Kasumi-1 (cell line): ENCODE measurements around the gene ERFL.

Experiments
- DNase-seq, 2 experiments: peaks; one replicate each; lab custom pipeline; 2025; lab: John Stamatoyannopoulos, UW

The ERFL gene

DNA sequence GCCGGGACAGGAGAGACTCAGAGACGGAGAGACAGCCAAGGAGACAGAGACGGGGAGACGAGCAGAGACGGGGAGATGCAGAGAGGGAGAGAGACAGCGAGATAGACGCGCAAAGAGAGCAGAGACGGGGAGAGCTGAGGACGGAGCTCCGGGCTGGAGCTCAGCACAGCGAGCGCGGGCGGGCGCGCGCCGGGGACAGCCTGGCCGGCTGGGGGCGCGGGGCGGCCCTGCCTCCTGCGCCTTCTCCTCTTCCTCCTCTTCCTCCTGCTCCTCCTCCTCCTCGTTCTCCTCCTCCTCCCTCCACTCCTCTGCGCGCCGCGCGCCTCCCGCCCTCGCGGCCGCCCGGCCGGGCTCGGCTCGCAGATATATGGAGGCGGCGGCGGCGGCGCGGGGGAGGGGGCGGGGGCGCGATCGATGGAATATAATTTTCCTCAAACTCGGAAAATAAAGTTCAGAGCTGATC lies at the start of gene ERFL:
Gene ERFL, minus strand, starts transcription at position 229 of the 463 bp plus-strand sequence. CDS start 15,530 bp downstream, outside the sequence.
- peak; percentile 42 to 53 for DNase-seq

DNA sequence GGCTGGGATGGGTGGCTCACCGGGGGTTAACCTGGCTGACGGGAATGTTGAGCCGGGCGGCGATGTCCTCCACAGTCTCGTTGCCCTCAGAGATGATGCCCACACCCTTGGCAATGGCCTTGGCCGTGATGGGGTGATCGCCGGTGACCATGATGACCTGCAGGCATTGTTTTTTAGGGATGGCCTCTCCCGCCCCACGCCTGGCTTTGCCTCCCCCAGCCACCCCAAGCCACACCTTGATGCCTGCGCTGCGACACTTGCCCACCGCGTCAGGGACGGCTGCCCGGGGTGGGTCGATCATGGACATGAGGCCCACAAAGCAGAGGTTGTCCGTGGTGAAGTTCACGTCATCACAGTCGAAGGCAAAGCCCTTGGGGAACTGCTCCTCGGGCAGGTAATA lies 49.7 kb upstream of the ERFL start:
- DNase-seq: no peak

DNA sequence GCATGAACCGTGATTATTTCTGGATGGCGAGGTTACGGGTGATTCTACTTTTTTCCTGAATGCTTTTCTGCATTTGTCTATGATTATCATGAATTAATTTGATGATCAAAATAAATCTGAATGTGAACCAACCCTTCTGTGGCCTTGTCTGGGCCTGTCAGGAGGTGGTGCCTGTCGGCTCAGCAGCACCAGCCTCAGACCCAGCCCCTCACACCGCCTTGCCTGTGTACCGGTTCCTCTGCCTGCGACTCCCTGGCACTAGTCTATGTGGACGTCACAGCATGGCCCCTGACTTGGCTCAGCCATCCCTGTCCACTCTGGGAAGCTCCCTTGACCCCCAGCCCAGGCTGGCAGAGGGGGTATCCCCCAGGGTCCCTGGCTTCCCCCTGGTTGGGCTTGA lies 46.4 kb upstream of the ERFL start:
- no peak for DNase-seq

DNA sequence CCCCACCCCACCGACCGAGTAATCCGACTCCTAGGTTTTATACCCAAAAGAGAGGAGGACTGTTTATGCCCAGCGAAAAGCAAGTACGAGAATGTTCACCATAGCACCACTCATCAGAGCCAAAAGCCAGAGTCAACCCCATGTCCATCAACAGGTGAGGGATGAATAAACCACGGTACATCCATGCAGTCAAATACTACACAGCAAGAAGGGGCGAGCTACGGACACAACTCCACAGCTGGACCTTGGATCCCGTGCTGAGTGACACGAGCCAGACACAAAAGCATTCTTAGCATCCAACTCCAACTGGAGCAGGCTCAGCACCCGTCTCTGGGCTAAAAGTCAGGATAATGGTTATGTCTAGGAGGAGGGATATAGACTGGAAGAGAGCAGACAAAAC lies 43.1 kb upstream of the ERFL start:
- DNase-seq: no peak

DNA sequence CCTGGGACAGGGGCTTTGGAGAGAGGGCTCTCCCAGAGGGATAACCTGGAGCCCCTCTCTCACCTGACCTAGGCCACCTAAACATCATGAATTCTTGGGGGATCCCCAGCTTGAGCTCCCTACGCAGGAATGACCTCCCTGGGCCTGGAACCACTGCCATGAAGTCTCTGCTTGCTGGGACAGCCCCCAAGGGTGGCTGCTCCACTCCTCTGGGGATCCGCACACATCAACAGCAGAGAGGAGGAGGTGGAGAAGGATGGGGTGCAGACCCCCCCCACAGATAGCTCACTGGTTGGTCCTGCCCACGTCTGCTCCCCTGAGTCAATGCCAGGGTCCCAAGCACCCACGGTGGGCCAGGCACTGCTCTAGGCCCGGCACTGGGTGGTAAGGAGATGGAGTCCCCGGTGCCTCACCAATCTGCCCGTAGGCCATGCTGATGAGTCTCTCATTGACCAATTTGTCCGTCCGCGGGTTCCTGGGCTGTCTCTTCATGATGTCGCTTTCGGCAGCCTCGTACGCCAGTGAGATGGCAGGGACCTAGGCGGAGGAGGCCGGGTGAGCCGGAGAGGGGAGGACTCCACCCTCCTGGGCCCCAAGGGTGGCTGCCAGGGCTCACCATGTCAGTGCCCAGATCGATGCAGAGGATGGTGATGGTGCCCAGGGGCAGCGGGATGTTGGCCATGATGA lies 41.7 kb upstream of the ERFL start:
- no peak for DNase-seq

DNA sequence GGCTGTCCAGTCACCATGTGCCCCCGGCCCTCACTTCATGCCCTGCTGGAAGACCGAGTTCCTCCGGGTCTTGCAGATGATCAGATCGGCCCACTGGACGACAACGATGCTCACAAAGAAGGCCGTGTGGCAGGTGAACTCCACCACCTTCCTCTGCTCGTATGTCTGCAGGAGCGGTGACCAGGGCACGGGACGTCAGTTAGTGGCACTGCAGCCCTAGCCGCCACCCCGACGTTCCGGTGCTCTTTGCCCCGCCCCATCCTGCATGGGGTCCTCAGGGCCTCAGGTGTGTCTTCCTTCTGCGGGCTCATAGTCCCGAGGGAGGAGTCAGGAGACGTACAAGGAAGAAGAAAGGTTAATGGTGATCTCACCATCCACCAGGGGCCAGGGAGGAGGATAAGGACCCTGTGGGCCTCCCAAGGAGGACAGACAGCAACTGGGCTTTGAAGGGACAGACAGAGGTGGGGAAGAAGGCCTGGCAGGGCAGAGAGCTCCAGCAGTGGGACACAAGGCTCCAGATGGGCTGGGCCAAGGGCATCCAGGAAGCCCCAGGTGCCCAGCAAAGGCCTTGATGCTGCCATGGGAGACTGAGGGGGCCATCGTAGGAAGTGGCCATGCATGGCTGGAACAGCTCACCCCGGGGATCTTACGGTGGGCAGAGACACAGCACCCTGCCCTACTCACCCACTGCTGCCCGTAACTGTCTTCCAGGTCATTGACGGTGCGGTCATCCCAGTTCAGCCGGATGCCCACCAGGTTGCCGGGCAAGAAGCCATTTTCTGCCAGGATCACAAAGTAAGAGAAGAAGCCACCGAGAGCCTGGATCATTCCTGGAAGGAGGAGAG lies 40.7 kb upstream of the ERFL start:
- no peak for DNase-seq

GRCh38 chr19:41967054-41967783 lies 39.0 kb upstream of the ERFL start:
- no peak for DNase-seq

GRCh38 chr19:41965106-41965505 lies 36.9 kb upstream of the ERFL start:
- no peak for DNase-seq

DNA sequence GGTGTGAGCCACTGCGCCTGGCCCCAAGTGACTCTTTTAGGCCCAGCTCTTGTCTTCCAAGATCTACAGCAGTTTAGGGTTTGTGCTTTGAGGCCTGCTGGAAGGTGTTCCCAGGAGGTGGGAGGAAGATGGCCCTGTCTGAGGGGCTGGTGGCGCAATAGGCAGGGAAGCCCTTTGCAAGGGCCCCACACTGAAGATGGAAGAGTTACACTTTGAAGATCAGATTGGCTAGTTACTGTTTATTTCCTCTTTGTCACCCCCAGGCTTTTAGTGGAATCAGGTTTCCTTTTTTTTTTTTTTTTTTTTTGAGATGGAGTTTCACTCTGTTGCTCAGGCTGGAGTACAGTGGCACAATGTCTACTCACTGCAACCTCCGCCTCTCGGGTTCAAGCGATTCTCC lies 32.7 kb upstream of the ERFL start:
- peak; percentile 20 to 40 for DNase-seq

DNA sequence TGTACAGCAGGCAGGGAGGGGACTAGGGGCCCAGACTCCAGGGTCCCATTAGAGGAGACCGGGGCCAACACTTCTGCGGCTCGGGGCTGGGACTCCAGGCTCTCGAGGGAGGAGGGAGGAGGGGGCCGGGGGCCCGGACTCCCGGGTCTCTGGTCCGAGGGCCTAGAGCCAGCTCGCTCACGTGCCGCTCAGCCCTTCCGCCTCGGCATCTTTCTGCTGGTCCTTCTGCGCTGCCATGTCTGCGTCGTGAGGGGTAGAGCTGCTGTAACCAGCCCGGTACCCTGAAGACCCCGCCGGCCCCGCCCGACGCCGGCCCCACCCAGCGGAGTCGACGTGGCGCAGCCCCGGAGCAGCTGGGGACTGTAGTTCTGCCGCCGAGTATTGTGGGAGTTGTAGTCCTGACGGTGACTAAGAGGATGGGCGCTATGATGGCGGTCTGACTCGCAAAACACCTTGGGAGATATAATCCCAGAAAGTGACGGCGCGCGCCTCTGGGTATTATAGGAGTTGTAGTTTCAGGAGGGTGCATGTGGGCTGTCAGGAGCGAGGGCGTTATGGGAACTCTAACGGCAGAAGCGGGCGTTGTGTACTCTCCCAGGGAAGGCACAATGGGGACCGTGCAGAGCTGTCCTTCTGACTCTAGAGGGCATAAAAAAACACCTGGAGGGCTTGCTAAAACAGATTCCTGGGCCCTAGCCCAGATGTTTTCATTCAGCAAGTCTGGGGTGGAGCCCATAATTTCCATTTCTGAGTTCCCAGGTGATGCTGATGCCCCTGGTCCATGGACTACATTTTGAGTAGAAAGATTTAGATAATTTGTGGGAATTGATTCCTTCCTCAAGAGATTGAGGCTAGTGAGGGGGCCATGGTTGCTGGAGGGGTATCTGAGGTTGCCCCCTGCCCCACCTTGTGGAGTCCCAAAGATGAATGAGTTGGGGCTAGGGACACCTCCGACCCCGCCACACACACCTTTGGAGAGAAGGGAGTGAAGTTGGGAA lies 31.1 kb upstream of the ERFL start, which contains the start of gene RABAC1:
Gene RABAC1, minus strand, starts transcription at position 266 of the 998 bp plus-strand sequence. Its CDS starts 29 bp downstream, at position 237.
- DNase-seq: peak; percentile 96 to 98

- peak; percentile 12 to 43 for DNase-seq
Measured at GRCh38 chr19:41958367-41959055, 30.3 kb upstream of the ERFL start.

- DNase-seq: peak; percentile 67 to 71
Measured at GRCh38 chr19:41957838-41958366, 29.7 kb upstream of the ERFL start.

GRCh38 chr19:41957161-41957837 lies 29.1 kb upstream of the ERFL start:
- DNase-seq: no peak

DNA sequence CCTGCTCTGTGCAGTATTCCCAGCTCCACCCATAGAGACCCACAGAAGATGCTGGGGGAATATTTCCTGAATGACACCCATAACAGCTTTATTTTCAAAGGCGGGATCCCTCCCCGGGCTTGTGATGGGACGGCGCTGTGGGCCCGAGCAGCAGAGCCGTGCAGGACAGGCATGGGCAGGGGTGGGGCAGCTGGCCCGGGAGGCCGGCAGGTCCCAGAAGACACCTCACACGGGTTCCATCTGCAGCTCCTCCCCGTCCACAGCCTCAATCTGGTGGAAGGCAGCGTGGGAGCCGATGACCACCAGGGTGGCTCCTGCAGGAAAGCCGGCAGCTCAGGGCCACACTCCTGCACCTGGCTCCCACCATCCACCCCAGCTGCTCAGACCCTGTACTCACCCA lies 28.4 kb upstream of the ERFL start:
- DNase-seq: no peak

- no peak for DNase-seq
Measured at GRCh38 chr19:41955521-41955920, 27.3 kb upstream of the ERFL start.

DNA sequence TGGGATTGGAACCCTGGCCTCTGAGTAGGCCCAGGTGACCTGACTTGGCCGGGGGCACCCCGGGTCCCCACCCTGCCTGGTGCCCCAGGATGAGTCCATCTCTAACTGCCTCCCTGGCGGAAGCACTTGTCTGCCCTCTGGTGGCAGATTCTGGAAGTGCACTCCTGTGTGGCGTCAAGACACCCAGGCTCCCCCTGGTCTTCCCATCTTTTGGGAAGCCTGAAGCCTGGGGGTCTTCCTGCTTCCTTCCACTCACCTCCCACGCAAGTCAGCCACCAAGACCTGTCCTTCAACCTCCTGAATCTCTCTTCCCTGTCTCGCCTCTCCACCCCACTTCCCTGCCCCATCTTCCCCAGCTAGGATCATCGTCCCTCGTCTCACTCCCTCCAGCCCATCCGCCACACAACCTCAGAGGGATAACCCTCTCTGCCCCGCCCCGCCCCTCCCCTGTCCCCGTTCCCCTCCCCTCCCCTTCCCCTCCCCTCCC lies 23.5 kb upstream of the ERFL start:
- DNase-seq: peak; percentile 62 to 67

- no peak for DNase-seq
Measured at GRCh38 chr19:41947091-41947490, 18.8 kb upstream of the ERFL start.

DNA sequence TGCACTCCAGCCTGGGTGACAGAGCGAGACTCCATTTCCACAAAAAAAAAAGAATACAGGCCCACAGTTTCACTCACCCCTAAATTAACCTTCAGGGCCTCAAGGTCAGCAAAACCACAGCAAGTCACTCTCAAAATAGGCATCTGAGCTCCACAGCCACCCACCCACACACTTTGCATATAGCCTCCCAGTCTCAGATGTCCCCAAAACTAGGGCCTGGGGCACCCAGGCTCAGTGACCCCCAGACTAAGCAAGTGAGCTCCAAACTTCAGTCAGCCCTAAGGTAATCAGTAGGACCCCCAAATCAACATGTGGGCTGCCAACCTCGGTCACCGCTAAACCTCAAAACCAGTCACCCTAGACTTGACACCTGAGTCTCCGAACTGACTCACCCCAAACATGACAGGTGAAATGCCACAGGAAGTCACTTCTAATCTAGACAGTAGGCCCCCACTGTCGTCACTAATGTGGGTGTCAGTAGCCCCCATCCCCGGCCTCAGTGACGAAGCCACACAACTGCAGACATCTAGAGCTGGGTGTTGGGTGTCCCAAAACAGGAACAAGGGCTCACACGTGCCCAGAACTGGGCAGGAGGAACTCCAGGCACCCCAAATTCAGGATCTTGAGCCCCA lies 17.0 kb upstream of the ERFL start:
- DNase-seq: no peak

- DNase-seq: no peak
Measured at GRCh38 chr19:41944336-41944735, 16.1 kb upstream of the ERFL start.
